ENCODE data around the gene FYN. TPM values are rescaled to one million over a fixed set of nuclear protein-coding genes. Genes with fewer than 3 reads are reported as not detected.

The FYN gene
- total and polyA plus RNA-seq, 2 of the 13 experiments (the other 11 are each of a cell fraction or from before 2014, with no cell fraction given), result 15.5 to 24.6 TPM

DNA sequence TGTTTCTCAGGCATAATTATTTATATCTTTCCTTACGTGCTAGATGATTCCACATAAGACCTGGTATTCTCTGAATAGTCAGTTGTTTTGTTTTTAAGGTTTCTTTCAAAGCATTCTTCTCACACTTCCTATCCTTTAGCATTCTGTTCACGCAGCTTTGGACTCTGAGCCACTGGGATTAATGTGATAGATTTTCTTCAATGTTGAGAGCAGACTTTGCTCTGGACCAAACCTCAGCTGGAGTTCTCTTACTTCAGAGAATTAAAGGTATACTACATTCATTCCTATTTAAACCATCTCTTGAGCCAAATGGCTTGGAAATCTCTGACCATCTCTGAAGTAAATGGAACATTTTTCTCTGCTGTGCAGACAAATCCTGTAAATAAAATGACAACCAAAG, 196.9 kb downstream of the FYN start (continued):
- TF ChIP-seq ATF7 (IDR thresholded peaks at IDR 0.05) (no peak), ATF7 (CRISPR knock-in tag; IDR thresholded peaks at IDR 0.05) (no peak), SRSF4 (IDR thresholded peaks at IDR 0.05; ENCODE audit: low read depth, low read length, poor library complexity, severe bottlenecking) (no peak), ZNF614 (CRISPR knock-in tag; IDR thresholded peaks at IDR 0.05; ENCODE audit: borderline replicate concordance) (no peak), ZNF446 (CRISPR knock-in tag; IDR thresholded peaks at IDR 0.05) (no peak), HNF4G (IDR thresholded peaks at IDR 0.05; ENCODE audit: borderline replicate concordance, low read depth, low read length) (peak; percentile 97), HNF4G (CRISPR knock-in tag; IDR thresholded peaks at IDR 0.05; ENCODE audit: borderline replicate concordance, low read depth) (peak; percentile 47; the same call in 1 of the 2 replicates), MXI1 (IDR thresholded peaks at IDR 0.05; ENCODE audit: borderline replicate concordance, low read depth, low read length) (no peak), ZNF44 (CRISPR knock-in tag; IDR thresholded peaks at IDR 0.05) (no peak), ZSCAN9 (CRISPR knock-in tag; IDR thresholded peaks at IDR 0.05; ENCODE audit: borderline replicate concordance) (no peak), NR2C2 (CRISPR knock-in tag; IDR thresholded peaks at IDR 0.05; ENCODE audit: borderline replicate concordance) (no peak), SAFB2 (CRISPR knock-in tag; IDR thresholded peaks at IDR 0.05; ENCODE audit: borderline replicate concordance, low read depth) (no peak), SNAPC2 (CRISPR knock-in tag; IDR thresholded peaks at IDR 0.05) (no peak), GABPA (IDR thresholded peaks at IDR 0.05; ENCODE audit: low read depth, low read length) (no peak), GABPA (CRISPR knock-in tag; IDR thresholded peaks at IDR 0.05; ENCODE audit: low read depth) (no peak), NFKB2 (CRISPR knock-in tag; IDR thresholded peaks at IDR 0.05; ENCODE audit: borderline replicate concordance) (no peak), DMAP1 (CRISPR knock-in tag; IDR thresholded peaks at IDR 0.05) (no peak), AKAP8 (CRISPR knock-in tag; IDR thresholded peaks at IDR 0.05) (no peak), FLYWCH1 (CRISPR knock-in tag; IDR thresholded peaks at IDR 0.05) (no peak), CREM (IDR thresholded peaks at IDR 0.05) (peak; percentile 40), CREM (CRISPR knock-in tag; IDR thresholded peaks at IDR 0.05) (no peak), ZNF383 (CRISPR knock-in tag; IDR thresholded peaks at IDR 0.05; ENCODE audit: borderline replicate concordance) (no peak), ZNF570 (CRISPR knock-in tag; IDR thresholded peaks at IDR 0.05; ENCODE audit: borderline replicate concordance) (no peak), ZNF567 (CRISPR knock-in tag; IDR thresholded peaks at IDR 0.05; ENCODE audit: borderline replicate concordance) (no peak), NCOA2 (CRISPR knock-in tag; IDR thresholded peaks at IDR 0.05) (peak; percentile 55; the same call in 1 of the 2 replicates), ZNF354B (CRISPR knock-in tag; IDR thresholded peaks at IDR 0.05) (no peak)
- TF ChIP-seq, protein P1, sequence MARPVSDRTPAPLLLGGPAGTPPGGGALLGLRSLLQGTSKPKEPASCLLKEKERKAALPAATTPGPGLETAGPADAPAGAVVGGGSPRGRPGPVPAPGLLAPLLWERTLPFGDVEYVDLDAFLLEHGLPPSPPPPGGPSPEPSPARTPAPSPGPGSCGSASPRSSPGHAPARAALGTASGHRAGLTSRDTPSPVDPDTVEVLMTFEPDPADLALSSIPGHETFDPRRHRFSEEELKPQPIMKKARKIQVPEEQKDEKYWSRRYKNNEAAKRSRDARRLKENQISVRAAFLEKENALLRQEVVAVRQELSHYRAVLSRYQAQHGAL (CRISPR knock-in tag; IDR thresholded peaks at IDR 0.05; ENCODE audit: not compliant biosample characterization), result no peak
- TF ChIP-seq, protein P2, sequence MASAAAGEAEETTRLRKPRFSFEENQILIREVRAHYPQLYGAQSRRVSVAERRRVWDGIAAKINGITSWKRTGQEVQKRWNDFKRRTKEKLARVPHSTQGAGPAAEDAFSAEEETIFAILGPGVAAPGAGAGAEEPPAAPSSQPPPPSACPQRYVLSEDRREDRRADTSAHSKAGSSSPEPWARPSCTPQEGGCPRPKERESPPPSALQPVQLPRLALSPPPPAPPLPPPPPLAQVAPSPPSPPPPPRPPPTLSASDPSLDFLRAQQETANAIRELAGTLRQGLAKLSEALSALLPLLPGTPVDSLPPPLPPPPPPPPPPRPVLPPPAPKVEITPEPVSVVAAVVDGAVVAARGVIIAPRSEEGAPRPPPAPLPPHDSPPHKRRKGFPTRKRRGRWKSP (CRISPR knock-in tag; IDR thresholded peaks at IDR 0.05), result no peak
- TF ChIP-seq, protein P3, sequence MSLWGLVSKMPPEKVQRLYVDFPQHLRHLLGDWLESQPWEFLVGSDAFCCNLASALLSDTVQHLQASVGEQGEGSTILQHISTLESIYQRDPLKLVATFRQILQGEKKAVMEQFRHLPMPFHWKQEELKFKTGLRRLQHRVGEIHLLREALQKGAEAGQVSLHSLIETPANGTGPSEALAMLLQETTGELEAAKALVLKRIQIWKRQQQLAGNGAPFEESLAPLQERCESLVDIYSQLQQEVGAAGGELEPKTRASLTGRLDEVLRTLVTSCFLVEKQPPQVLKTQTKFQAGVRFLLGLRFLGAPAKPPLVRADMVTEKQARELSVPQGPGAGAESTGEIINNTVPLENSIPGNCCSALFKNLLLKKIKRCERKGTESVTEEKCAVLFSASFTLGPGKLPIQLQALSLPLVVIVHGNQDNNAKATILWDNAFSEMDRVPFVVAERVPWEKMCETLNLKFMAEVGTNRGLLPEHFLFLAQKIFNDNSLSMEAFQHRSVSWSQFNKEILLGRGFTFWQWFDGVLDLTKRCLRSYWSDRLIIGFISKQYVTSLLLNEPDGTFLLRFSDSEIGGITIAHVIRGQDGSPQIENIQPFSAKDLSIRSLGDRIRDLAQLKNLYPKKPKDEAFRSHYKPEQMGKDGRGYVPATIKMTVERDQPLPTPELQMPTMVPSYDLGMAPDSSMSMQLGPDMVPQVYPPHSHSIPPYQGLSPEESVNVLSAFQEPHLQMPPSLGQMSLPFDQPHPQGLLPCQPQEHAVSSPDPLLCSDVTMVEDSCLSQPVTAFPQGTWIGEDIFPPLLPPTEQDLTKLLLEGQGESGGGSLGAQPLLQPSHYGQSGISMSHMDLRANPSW (CRISPR knock-in tag; IDR thresholded peaks at IDR 0.05; ENCODE audit: borderline replicate concordance), result 0 out of 2 replicates have a peak, but pooled peaks have one; percentile 4

Measured in HepG2 (cell line).